RWPE2 (cell line): Measurements from ENCODE around the gene SLC5A2.
"Not testable (repeated sequence)": the region's sequence is repeated elsewhere in the genome, so short reads cannot be mapped to it uniquely, and the experiment has no call there.

Experiments
- ATAC-seq: fragments of 200-7000 bp; cut with Tn5 transposase; 3 replicates; pipeline ENCODE4 v1.9.1; 2021; ENCODE audit warnings: low read depth
- DNase-seq: peaks from one replicate; pipeline ENCODE4 v3.0.0-alpha.2; 2020; ENCODE audit warnings: low spot score
- H3K27ac ChIP-seq: fragments of 450-650 bp; 2 replicates; pipeline ENCODE4 v1.5.1; 2017; ENCODE audit warnings: mild to moderate bottlenecking; ENCODE audit not compliant: poor library complexity, severe bottlenecking
- H3K27me3 ChIP-seq: fragments of 250-450 bp; sonication (Bioruptor Pico); 2 replicates; pipeline ENCODE4 v1.5.1; 2021; ENCODE audit warnings: mild to moderate bottlenecking, moderate library complexity; ENCODE audit not compliant: insufficient read depth, poor library complexity, severe bottlenecking
- H3K36me3 ChIP-seq: fragments of 250-450 bp; sonication (Bioruptor Pico); 2 replicates; pipeline ENCODE4 v1.5.1; 2020; ENCODE audit warnings: low read depth, mild to moderate bottlenecking, moderate library complexity
- H3K4me1 ChIP-seq: fragments of 250-450 bp; sonication (Bioruptor Pico); 2 replicates; pipeline ENCODE4 v1.5.1; 2021; ENCODE audit warnings: mild to moderate bottlenecking, moderate library complexity; ENCODE audit not compliant: insufficient read depth, poor library complexity, severe bottlenecking
- H3K4me3 ChIP-seq: fragments of 250-450 bp; sonication (Bioruptor Pico); 2 replicates; pipeline ENCODE4 v1.5.1; 2021; ENCODE audit warnings: mild to moderate bottlenecking, moderate library complexity; ENCODE audit not compliant: severe bottlenecking
- H3K9me3 ChIP-seq: fragments of 250-450 bp; sonication (Bioruptor Pico); 2 replicates; pipeline ENCODE4 v1.5.1; 2021; ENCODE audit warnings: mild to moderate bottlenecking, moderate library complexity; ENCODE audit not compliant: severe bottlenecking
- TF ChIP-seq, protein P1 (sequence below): fragments of 450-650 bp; IDR thresholded peaks from one replicate; pipeline ENCODE4 v1.5.1; 2017; ENCODE audit warnings: mild to moderate bottlenecking, moderate library complexity; ENCODE audit not compliant: poor library complexity, severe bottlenecking

SLC5A2 gene

GRCh38 chr16:31498493-31498892 is 15.6 kb downstream of the SLC5A2 start:
- ATAC-seq (no peak), DNase-seq (no peak)
- no peaks in the 10 kb centered on the region for H3K27me3 ChIP-seq
- no peaks in the 10 kb centered on the region for H3K9me3 ChIP-seq
- TF ChIP-seq, protein P1, sequence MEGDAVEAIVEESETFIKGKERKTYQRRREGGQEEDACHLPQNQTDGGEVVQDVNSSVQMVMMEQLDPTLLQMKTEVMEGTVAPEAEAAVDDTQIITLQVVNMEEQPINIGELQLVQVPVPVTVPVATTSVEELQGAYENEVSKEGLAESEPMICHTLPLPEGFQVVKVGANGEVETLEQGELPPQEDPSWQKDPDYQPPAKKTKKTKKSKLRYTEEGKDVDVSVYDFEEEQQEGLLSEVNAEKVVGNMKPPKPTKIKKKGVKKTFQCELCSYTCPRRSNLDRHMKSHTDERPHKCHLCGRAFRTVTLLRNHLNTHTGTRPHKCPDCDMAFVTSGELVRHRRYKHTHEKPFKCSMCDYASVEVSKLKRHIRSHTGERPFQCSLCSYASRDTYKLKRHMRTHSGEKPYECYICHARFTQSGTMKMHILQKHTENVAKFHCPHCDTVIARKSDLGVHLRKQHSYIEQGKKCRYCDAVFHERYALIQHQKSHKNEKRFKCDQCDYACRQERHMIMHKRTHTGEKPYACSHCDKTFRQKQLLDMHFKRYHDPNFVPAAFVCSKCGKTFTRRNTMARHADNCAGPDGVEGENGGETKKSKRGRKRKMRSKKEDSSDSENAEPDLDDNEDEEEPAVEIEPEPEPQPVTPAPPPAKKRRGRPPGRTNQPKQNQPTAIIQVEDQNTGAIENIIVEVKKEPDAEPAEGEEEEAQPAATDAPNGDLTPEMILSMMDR = no peak
- H3K27ac ChIP-seq = no peak overlapping the region
- H3K36me3 ChIP-seq = peaks cover 44% of the 10 kb centered on the region
- H3K4me3 ChIP-seq = no peak overlapping the region
- H3K4me1 ChIP-seq = no peaks in the 10 kb centered on the region

- Histone ChIP-seq H3K4me1 (no peaks in the 10 kb centered on the region), H3K36me3 (peaks cover 47% of the 10 kb centered on the region), H3K4me3 (no peak overlapping the region), H3K9me3 (no peaks in the 10 kb centered on the region), H3K27me3 (no peaks in the 10 kb centered on the region), H3K27ac (no peak overlapping the region)
- no peak for ATAC-seq
- no peak for DNase-seq
- TF ChIP-seq, protein P1 = no peak
Measured at GRCh38 chr16:31499928-31500327, 17.0 kb downstream of the SLC5A2 start.

DNA sequence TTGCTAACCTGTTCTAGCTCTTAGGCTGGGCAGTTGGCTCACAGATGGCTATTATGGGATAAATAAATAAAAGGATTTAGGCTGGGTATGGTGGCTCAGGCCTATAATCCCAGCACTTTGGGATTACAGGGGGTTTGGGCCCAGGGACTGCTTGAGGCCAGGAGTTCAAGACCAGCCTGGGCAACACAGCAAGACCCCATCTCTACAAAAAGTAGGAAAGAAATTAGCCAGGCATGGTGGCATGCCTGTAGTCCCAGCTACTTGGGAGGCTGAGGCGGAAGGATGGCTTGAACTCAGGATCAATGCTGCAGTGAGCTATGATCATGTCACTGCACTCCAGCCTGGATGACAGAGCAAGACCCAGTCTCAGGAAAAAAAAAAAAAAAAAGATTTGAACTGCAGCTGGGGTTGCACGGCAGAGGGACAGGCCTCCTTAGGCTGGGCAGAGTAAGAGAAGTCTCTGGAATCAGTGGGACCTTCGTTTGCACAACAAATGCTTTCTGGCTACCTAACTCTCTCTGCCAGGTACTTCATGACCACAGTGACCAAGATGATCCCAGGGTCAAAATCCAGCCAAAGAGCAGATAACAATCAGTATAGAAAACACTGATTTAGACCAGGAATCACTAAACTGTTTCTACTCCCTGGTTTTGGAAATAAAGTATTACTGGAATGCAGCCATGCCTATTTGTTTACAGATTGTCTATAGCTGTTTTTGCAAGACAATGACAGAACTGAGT is 18.5 kb downstream of the SLC5A2 start:
- DNase-seq (no peak), ATAC-seq (no peak)
- H3K27me3 ChIP-seq = no peaks in the 10 kb centered on the region
- TF ChIP-seq, protein P1 = no peak
- peaks cover 48% of the 10 kb centered on the region for H3K36me3 ChIP-seq
- H3K9me3 ChIP-seq = no peaks in the 10 kb centered on the region
- no peak overlapping the region for H3K4me3 ChIP-seq
- no peaks in the 10 kb centered on the region for H3K4me1 ChIP-seq
- no peak overlapping the region for H3K27ac ChIP-seq

DNA sequence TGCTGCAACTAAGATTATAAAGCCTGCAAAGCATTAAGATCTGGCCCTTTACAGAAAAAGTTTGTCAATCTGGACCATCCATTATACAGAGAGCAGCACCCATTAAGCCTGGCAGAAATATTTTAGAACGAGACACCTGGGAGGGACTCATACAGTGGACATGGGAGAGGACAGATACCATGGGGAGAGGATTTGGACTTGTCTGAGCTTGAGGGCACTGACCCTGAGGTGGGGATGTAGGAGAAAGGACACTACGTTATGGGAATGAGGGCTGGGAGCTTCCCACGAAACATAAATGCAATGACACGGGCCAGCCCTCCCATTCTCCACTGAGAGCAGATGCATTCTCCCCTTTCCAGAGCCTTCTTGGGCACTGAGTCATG is 19.0 kb downstream of the SLC5A2 start:
- no peak for DNase-seq
- ATAC-seq = no peak
- no peak overlapping the region for H3K27ac ChIP-seq
- no peaks in the 10 kb centered on the region for H3K9me3 ChIP-seq
- H3K4me3 ChIP-seq = no peak overlapping the region
- TF ChIP-seq, protein P1 = no peak
- peaks cover 47% of the 10 kb centered on the region for H3K36me3 ChIP-seq
- no peaks in the 10 kb centered on the region for H3K4me1 ChIP-seq
- no peaks in the 10 kb centered on the region for H3K27me3 ChIP-seq

GRCh38 chr16:31502981-31503380 is 20.1 kb downstream of the SLC5A2 start:
- DNase-seq (no peak), ATAC-seq (no peak)
- Histone ChIP-seq H3K9me3 (no peaks in the 10 kb centered on the region), H3K27me3 (no peaks in the 10 kb centered on the region), H3K4me1 (no peaks in the 10 kb centered on the region), H3K4me3 (no peak overlapping the region), H3K36me3 (peaks cover 38% of the 10 kb centered on the region), H3K27ac (no peak overlapping the region)
- TF ChIP-seq, protein P1 = no peak

DNA sequence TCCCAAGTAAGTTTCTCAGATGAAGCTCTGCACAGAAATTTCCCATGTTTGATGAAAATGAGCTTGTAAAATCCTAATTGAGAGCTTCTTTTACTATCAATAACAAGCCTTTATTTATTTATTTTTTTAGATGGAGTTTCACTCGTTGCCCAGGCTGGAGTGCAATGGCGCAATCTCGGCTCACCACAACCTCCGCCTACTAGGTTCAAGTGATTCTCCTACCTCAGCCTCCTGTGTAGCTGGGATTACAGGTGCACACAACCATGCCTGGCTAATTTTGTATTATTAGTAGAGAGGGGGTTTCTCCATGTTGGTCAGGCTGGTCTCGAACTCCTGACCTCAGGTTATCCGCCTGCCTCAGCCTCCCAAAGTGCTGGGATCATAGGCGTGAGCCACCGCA is 20.6 kb downstream of the SLC5A2 start:
- H3K36me3 ChIP-seq = peaks cover 32% of the 10 kb centered on the region
- H3K4me3 ChIP-seq, H3K27ac ChIP-seq, ATAC-seq, H3K9me3 ChIP-seq, H3K4me1 ChIP-seq, DNase-seq, H3K27me3 ChIP-seq: not testable (repeated sequence)
